ENCODE data around the gene ABR.
"Not testable (repeated sequence)": the region's sequence is repeated elsewhere in the genome, so short reads cannot be mapped to it uniquely, and the experiment has no call there.

DNA sequence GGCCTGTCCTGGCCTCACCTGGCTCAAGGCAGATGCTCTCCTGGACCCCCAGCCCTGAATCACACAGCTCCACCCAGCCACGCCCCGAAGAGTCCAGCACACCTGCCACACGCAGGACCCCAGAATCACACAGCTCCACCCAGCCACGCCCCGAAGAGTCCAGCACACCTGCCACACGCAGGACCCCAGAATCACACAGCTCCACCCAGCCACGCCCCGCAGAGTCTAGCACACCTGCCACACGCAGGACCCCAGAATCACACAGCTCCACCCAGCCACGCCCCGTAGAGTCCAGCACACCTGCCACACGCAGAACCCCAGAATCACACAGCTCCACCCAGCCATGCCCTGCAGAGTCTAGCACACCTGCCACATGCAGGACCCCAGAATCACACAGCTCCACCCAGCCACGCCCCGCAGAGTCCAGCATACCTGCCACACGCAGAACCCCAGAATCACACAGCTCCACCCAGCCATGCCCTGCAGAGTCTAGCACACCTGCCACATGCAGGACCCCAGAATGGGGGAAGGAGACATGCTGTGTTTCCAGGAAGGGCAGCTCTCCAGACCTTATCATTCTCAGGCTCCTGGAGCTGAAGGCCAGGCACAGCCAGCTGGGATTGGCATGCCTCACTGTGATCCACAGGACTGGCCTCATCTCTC lies 105.7 kb downstream of the ABR start:
- TF ChIP-seq, protein P1, sequence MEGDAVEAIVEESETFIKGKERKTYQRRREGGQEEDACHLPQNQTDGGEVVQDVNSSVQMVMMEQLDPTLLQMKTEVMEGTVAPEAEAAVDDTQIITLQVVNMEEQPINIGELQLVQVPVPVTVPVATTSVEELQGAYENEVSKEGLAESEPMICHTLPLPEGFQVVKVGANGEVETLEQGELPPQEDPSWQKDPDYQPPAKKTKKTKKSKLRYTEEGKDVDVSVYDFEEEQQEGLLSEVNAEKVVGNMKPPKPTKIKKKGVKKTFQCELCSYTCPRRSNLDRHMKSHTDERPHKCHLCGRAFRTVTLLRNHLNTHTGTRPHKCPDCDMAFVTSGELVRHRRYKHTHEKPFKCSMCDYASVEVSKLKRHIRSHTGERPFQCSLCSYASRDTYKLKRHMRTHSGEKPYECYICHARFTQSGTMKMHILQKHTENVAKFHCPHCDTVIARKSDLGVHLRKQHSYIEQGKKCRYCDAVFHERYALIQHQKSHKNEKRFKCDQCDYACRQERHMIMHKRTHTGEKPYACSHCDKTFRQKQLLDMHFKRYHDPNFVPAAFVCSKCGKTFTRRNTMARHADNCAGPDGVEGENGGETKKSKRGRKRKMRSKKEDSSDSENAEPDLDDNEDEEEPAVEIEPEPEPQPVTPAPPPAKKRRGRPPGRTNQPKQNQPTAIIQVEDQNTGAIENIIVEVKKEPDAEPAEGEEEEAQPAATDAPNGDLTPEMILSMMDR (IDR thresholded peaks at IDR 0.05) = not testable (repeated sequence)
- TF ChIP-seq, protein P2, sequence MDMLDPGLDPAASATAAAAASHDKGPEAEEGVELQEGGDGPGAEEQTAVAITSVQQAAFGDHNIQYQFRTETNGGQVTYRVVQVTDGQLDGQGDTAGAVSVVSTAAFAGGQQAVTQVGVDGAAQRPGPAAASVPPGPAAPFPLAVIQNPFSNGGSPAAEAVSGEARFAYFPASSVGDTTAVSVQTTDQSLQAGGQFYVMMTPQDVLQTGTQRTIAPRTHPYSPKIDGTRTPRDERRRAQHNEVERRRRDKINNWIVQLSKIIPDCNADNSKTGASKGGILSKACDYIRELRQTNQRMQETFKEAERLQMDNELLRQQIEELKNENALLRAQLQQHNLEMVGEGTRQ (IDR thresholded peaks at IDR 0.05) = not testable (repeated sequence)
- TF ChIP-seq POLR2A (IDR thresholded peaks at IDR 0.05; ENCODE audit: low read length); EP300 (IDR thresholded peaks at IDR 0.05); RARB (CRISPR knock-in tag; IDR thresholded peaks at IDR 0.05); RAD21 (conservative IDR thresholded peaks at IDR 0.05 in 1 of 2, IDR thresholded peaks at IDR 0.05 in 1 of 2); KDM5A (IDR thresholded peaks at IDR 0.05): not testable (repeated sequence)
